Body of pancreas (tissue), 4 donors: ENCODE measurements around the gene DDAH2.

Experiments used
- POLR2A ChIP-seq, 3 donors: fragments of 450-650 bp; IDR thresholded peaks; one replicate each; pipeline ENCODE4 v1.6.1; 2016; ENCODE audit warnings: antibody characterized with exemption in 3 of 3, mild to moderate bottlenecking in 2 of 3
- TF ChIP-seq, protein P1 (sequence below), 7 experiments: fragments of 450-650 bp in 4 of 7; fragments of 200-600 bp in 3 of 7; sonication (generic) in 3 of 7; IDR thresholded peaks; one replicate each; pipeline ENCODE4 v1.5.1; 2016 to 2019; ENCODE audit warnings: antibody characterized with exemption in 7 of 7

DNA sequence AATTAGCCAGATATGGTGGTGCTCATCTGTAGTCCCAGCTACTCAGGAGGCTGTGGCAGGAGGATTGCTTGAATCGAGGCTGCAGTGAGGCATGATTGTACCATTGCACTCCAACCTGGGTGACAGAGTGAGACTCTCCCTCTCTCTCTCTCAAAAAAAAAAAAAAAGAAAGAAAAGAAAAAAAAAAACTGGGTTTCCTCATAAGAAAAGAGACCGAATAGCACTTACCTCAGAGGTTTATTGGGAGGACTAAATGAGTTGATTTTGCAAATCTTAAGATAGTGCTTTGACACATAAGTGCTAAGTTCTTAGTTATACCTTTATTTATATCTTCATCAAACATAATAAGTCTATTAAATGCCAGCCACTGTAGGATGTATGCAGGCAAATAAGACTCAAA, 41.8 kb upstream of the DDAH2 start:
- TF ChIP-seq, protein P1, sequence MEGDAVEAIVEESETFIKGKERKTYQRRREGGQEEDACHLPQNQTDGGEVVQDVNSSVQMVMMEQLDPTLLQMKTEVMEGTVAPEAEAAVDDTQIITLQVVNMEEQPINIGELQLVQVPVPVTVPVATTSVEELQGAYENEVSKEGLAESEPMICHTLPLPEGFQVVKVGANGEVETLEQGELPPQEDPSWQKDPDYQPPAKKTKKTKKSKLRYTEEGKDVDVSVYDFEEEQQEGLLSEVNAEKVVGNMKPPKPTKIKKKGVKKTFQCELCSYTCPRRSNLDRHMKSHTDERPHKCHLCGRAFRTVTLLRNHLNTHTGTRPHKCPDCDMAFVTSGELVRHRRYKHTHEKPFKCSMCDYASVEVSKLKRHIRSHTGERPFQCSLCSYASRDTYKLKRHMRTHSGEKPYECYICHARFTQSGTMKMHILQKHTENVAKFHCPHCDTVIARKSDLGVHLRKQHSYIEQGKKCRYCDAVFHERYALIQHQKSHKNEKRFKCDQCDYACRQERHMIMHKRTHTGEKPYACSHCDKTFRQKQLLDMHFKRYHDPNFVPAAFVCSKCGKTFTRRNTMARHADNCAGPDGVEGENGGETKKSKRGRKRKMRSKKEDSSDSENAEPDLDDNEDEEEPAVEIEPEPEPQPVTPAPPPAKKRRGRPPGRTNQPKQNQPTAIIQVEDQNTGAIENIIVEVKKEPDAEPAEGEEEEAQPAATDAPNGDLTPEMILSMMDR (IDR thresholded peaks at IDR 0.05) = no peak
- no peak for TF ChIP-seq POLR2A (IDR thresholded peaks at IDR 0.05)
